HG03025 (cell line): ENCODE data around the gene POC1A.
"Not testable (repeated sequence)": the region's sequence is repeated elsewhere in the genome, so short reads cannot be mapped to it uniquely, and the experiment has no call there.

Source experiments
- ATAC-seq: cut with Tn5 transposase; IDR thresholded peaks from one replicate; pipeline ENCODE4 v1.9.1; 2021; ENCODE audit warnings: mild to moderate bottlenecking, moderate library complexity; ENCODE audit not compliant: unreplicated experiment, low FRiP score

Gene POC1A

DNA sequence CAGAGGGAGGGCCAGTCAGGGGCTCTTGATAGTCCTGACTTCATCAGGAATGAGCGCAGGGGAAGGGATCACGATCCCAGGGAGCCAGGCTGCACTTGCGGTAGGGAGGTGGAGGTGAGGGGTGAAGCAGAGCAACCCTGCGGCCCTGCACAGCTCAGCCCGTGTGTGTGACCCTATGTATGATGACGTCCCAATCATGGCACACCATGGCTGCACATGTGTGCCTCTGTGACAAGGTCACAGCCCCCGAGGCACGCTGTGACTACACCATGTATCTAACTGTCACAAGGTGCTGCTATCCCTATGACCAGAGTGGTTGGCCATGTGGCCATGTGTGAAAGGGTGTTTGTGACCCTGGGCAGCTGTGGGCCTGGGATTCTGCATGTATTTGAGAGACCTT, 30.5 kb upstream of the POC1A start:
- no peak for ATAC-seq

- no peak for ATAC-seq
Measured at GRCh38 chr3:52183786-52184445, 29.7 kb upstream of the POC1A start.

- no peak for ATAC-seq
Measured at GRCh38 chr3:52182691-52183090, 28.5 kb upstream of the POC1A start.

DNA sequence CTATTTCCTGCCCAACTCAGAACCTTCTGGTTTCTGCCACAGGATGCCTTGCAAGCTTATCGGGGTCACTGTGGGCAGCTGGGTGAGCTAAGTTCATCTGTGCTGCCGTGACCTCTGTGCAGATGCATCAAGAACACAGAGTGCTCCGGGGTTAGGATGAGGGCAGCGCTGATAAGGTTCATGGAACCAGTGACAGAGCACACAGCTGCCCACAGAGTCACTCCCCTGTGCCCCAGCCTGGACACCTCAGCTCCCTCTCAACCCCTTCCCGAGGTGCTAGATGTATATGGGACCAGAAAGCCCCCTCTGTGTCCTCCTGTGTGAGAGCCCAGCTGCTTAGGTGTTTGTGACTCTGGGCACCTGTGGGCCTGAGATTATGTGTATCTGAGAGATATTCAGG, 28.0 kb upstream of the POC1A start:
- ATAC-seq, result no peak

GRCh38 chr3:52181543-52181942, 27.3 kb upstream of the POC1A start:
- no peak for ATAC-seq

DNA sequence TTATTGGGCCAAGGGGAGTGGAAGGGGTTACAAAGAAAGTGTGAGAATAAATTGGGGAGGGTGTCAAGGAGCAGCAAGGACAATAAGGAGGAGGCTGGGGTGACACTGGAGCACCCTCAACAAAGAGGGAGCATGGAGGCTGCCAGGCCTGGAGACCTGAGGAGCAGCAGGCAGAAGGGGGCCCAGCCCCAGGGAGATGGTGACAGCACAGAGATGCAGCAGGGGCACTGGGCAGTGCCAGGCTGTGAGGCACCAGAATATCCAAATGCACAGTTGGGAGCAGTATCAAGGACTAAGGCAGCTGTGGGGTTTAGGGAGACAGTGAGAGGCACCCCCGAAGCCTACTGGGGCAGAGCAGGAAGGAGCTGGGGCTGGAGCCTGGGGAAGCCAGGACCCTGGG, 24.3 kb upstream of the POC1A start:
- ATAC-seq, result no peak

- not testable (repeated sequence) for ATAC-seq
Measured at GRCh38 chr3:52178126-52178525, 23.9 kb upstream of the POC1A start.

DNA sequence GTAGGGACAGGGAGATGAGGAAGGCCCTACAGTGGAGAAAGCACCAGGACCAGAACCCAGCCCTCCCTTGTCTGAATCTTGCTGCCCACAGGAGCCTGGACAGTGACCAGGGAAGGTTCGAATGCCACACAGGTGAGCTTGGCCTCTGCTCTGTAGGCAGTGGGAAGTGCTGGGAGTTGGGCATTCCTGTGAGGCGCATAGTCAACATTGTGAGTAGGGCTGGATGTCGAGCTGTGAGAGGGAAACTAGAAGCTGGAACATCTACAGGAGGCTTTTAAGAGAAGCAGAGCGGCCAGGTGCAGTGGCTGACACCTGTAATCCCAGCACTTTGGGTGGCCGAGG, 23.4 kb upstream of the POC1A start:
- no peak for ATAC-seq

DNA sequence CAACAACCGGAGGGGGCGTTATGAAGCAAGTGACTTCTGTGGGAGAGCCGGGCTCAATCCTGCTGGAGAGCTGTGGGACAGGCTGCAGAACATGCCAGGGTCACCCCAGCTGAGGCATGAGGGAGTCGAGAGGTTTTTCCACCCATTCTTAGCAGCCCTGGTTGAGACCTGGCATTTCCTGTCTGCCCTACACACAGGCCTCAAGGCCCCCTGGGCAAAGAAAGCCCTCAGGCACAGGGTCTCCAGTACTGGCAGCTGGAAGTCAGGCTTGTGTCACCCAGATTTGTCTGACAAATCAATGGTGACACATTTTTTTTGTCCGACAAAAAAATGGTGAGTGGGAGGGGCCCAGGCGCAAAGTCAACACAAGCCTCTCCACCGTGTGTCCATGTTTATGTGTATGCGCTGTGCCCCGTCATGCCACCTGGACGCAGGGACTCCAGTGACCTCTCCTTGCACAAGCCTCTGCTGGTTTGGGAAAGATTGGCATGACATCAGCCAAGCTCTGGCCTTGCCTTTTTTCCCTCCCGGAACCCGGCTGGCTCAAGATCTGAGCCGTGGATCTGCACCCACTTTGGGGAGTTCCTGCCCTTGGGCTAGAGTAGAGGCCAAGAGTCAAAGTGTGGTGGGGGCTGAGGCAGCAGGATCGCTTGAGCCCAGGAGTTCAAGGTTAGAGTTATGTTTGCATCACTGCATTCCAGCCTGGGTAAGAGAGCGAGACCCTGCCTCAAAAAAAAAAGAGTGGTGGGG, 22.9 kb upstream of the POC1A start:
- no peak for ATAC-seq

GRCh38 chr3:52176180-52176752, 22.0 kb upstream of the POC1A start:
- no peak for ATAC-seq

GRCh38 chr3:52175416-52176179, 21.4 kb upstream of the POC1A start:
- no peak for ATAC-seq

DNA sequence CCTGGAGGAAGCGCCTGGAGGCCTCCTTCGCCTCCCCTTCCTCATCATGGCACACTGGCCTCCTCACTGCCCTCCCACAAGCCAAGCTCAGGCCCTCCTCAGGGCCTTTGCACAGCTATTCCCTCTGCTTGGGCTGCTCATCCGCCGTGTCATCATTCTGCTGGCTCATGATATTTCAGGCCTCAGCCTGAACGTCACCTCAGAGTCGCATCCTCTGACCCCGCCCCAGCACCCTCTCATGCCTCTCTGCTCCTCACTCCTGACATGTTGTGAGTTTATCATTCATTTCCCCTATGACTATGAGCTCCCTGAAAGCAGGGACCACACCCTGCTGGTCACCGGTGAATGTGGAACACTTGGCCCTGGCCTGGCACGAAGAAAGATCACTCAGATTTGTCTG, 20.7 kb upstream of the POC1A start:
- ATAC-seq, result no peak

- ATAC-seq, result no peak
Measured at GRCh38 chr3:52173101-52173500, 18.9 kb upstream of the POC1A start.

DNA sequence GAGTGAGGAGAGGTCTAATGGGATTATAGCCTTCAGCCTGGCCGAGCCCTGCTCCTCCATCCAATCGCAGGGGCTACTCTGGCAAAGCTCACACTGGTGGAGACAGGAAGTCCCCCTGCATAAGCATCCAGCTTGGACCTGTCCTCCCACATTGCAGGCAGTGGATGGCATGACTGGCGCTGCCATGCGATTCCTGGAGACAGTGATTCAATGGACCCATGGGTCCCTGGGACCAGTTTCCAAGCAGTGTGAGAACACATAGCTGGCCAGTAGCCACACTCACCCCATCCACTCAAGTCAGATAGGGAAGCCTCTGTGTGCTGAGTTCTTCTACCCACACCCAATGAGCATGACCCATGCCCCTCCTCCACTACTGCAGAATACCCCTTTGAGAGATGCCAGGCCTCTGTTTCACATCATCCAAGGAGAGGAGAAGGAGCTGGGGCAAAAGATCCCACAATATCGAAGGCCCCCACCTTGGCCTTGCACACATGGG, 18.1 kb upstream of the POC1A start:
- no peak for ATAC-seq

DNA sequence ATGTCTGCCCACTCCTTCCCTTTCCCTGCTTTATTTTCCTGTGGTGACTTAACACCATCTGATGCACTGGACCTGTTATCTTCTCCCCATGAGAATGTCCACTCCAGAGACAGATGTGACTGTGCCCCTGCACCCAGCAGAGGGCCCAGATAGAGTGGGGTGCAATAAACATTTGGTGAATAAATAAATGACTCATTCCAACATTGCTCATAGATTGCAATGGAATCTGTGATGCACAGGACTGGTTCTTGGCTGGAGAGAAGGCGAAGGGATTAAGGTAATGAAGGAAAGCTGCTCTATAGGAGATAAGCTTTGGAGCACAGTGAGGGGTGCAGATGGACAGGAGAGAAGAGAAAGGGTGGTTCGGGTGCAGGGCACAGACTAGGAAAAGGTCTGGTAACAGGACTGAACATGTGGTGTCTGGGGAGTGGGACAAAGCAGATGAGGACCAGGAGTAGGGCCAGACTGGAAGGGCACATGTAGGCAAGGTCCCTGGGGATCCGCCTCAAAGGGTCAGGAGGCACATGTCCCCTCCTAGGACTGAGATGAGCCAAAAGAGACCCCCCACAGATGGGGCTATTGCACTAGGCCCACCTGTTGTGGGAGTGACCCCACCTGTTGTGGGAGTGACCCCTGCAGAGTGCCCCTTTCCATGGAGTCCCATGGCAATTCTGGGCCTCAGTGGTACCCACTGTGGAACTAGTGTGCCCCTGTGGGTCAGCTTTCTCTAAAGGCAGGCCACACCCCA, 17.5 kb upstream of the POC1A start:
- no peak for ATAC-seq

DNA sequence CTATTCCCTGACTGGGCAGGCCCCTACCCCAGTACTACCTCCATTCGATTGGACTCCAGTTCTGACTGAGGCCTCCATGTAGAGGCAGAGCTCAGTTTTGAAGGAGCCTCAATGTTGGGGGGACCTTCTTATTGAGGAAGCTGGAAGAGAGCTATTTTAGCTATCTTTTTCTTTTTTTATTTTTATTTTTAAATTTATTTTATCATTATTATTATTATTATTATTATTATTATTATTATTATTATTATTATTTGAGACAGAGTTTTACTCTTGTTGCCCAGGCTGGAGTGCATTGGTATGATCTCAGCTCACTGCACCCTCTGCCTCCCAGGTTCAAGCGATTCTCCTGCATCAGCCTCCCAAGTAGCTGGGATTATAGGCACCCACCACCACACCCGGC, 16.0 kb upstream of the POC1A start:
- ATAC-seq, result not testable (repeated sequence)

- ATAC-seq, result no peak
Measured at GRCh38 chr3:52167240-52167639, 13.0 kb upstream of the POC1A start.

DNA sequence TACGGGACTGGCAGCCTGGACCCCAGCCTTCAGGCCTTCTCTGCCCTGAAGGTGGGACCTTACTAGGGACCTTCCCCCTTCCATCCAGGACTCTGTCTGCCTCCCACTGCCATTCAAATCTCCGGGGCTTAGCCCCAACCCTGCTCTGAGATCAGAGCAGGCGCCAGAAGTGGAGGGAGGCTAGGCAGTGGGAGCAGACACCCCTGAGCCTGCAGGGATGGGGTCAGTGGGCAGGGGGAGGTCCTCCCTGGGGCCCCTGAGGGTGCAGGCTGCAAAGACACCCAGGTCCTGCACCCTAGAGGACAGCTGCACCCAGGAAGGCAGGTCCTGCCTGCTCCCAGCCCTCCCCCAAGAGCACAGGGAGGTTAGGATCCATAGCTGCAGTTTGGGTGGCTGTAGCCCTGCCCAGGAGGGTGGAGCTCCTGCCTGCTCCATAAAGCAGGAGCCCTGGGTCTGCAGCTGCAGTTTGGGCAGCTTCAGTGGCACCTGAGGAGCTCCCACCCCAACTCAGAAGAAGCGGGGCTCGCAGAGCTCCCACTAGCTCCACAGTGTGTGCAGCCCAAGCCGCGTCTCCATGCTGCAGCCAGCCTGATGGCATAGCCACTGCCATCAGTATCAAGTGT, 8.1 kb upstream of the POC1A start:
- ATAC-seq, result no peak

GRCh38 chr3:52159503-52159902, 5.3 kb upstream of the POC1A start:
- ATAC-seq, result no peak

- no peak for ATAC-seq
Measured at GRCh38 chr3:52155912-52156311, 1.7 kb upstream of the POC1A start.
